ENCODE measurements around the gene HARS2. TPM values are rescaled to one million over a fixed set of nuclear protein-coding genes. Genes with fewer than 3 reads are reported as not detected.

HARS2 gene
- total RNA-seq, 1 donor from 2014 or later, result 27.1 TPM

Small RNAs within 50 kb of the gene (microRNA-seq; reads per million reads assigned to microRNA genes)
- gene MIR3655, result 1.8 reads per million

Other genes with a start within 250 kb of the HARS2 start
- 12.6 TPM for gene EIF4EBP3, start 143.8 kb upstream of the HARS2 start, total RNA-seq
- gene SRA1, start 134.0 kb upstream of the HARS2 start, total RNA-seq, result 23.2 TPM
- gene APBB3, start 126.9 kb upstream of the HARS2 start, total RNA-seq, result 43.1 TPM
- 37.9 TPM for gene SLC35A4, start 126.6 kb upstream of the HARS2 start, total RNA-seq
- gene CD14, start 58.3 kb upstream of the HARS2 start, total RNA-seq, result 107 TPM
- gene TMCO6, start 52.0 kb upstream of the HARS2 start, total RNA-seq, result 20.1 TPM
- gene NDUFA2, start 43.8 kb upstream of the HARS2 start, total RNA-seq, result 39.8 TPM
- 89.6 TPM for gene IK, start 43.6 kb upstream of the HARS2 start, total RNA-seq
- 16.0 TPM for gene WDR55, start 26.6 kb upstream of the HARS2 start, total RNA-seq
- 1.4 TPM for gene DND1, start 17.9 kb upstream of the HARS2 start, total RNA-seq
- gene HARS1, start 85 bp upstream of the HARS2 start, total RNA-seq, result 43.3 TPM
- gene ZMAT2, start 9.0 kb downstream of the HARS2 start, total RNA-seq, result 36.9 TPM
- gene PCDHA1, start 94.7 kb downstream of the HARS2 start, total RNA-seq, result not detected
- gene PCDHA2, start 103.4 kb downstream of the HARS2 start, total RNA-seq, result 0.13 TPM
- gene PCDHA3, start 109.6 kb downstream of the HARS2 start, total RNA-seq, result 0.71 TPM
- 0.85 TPM for gene PCDHA4, start 115.6 kb downstream of the HARS2 start, total RNA-seq
- gene PCDHA5, start 130.2 kb downstream of the HARS2 start, total RNA-seq, result 0.27 TPM
- 0.76 TPM for gene PCDHA6, start 136.5 kb downstream of the HARS2 start, total RNA-seq
- gene PCDHA7, start 142.8 kb downstream of the HARS2 start, total RNA-seq, result 0.45 TPM
- gene PCDHA8, start 149.7 kb downstream of the HARS2 start, total RNA-seq, result 0.40 TPM
- gene PCDHA9, start 156.9 kb downstream of the HARS2 start, total RNA-seq, result 0.45 TPM
- 2.9 TPM for gene PCDHA10, start 164.4 kb downstream of the HARS2 start, total RNA-seq
- 1.4 TPM for gene PCDHA11, start 177.5 kb downstream of the HARS2 start, total RNA-seq
- 5.8 TPM for gene PCDHA12, start 183.9 kb downstream of the HARS2 start, total RNA-seq
- 0.85 TPM for gene PCDHA13, start 190.7 kb downstream of the HARS2 start, total RNA-seq
- gene PCDHAC1, start 234.8 kb downstream of the HARS2 start, total RNA-seq, result 0.71 TPM

All from sciatic nerve (tissue), 1 donor.